Effector memory CD8-positive, alpha-beta T cell (primary cell): Measurements from ENCODE around the gene BCL11B.

Experiments
- ATAC-seq: fragments of 150-1000 bp; cut with Tn5 transposase; replicated peaks from 2 replicates; pipeline ENCODE4 v1.10.0; 2021; ENCODE audit warnings: mild to moderate bottlenecking, moderate library complexity
- DNase-seq, 3 experiments: peaks; one replicate each; pipeline ENCODE4 v3.0.0; 2021
- H3K27ac Mint-ChIP-seq, 2 donors: one replicate each; pipeline ENCODE4 v1.8.0; 2022; ENCODE audit warnings: mild to moderate bottlenecking in 2 of 2, mixed read lengths in 2 of 2, moderate library complexity in 2 of 2
- H3K27me3 Mint-ChIP-seq, 2 donors: one replicate each; pipeline ENCODE4 v1.8.0; 2022; ENCODE audit warnings: mixed read lengths in 2 of 2
- H3K36me3 Mint-ChIP-seq: one replicate; pipeline ENCODE4 v1.8.0; 2022; ENCODE audit warnings: mild to moderate bottlenecking, moderate library complexity, mixed read lengths; ENCODE audit not compliant: insufficient read depth
- H3K4me1 Mint-ChIP-seq, 2 donors: one replicate each; pipeline ENCODE4 v1.8.0; 2022; ENCODE audit warnings: low read depth in 2 of 2, mixed read lengths in 2 of 2
- H3K4me3 Mint-ChIP-seq, 2 donors: one replicate each; pipeline ENCODE4 v1.8.0; 2022; ENCODE audit warnings: mild to moderate bottlenecking in 2 of 2, mixed read lengths in 2 of 2, moderate library complexity in 2 of 2
- H3K9me3 Mint-ChIP-seq, 2 donors: one replicate each; pipeline ENCODE4 v1.8.0; 2022; ENCODE audit warnings: mixed read lengths in 2 of 2

The BCL11B gene

DNA sequence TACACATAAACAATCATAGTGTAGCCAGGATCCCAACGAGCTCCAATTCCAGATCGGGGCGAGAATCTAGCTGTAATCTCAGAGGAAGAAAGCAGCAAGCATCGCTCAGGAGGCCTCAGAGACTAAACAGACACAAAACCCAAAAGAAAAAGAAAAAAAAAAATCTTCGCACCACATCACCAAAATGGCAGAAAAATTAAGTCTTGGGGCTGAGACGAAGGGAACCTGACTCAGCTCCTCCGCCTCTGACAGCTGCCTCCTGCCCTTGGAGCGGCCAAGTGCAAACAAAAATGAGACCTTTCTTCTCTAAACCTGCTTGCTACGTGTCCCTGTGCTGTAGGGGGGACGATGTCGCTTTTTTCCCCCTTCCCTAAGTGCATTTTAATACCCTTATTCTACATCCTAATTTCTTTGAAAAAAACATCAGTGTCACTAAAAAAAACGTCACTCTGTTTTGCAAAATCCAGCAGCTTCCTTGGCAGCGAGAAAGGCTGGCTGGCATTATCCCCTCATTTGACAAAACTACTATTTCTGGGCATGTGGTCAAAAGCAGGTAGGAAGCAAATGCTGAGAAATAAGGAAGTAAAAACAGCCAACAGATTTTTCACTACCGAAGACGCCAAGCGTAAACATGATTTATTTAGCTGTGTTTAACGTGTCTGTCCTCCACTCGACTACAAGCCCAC, 30.5 kb downstream of the BCL11B start:
- ATAC-seq (peak; percentile 35), DNase-seq (no peak)
- peaks cover 79 to 80% of the 10 kb centered on the region in 2 donors for H3K4me1 Mint-ChIP-seq
- H3K9me3 Mint-ChIP-seq: no peaks in the 10 kb centered on the region
- H3K27me3 Mint-ChIP-seq: no peaks in the 10 kb centered on the region
- H3K36me3 Mint-ChIP-seq: peaks cover 98% of the 10 kb centered on the region
- H3K4me3 Mint-ChIP-seq: peak overlapping the region; percentile 94 to 99
- H3K27ac Mint-ChIP-seq: peak overlapping the region; percentile 98 to 99

DNA sequence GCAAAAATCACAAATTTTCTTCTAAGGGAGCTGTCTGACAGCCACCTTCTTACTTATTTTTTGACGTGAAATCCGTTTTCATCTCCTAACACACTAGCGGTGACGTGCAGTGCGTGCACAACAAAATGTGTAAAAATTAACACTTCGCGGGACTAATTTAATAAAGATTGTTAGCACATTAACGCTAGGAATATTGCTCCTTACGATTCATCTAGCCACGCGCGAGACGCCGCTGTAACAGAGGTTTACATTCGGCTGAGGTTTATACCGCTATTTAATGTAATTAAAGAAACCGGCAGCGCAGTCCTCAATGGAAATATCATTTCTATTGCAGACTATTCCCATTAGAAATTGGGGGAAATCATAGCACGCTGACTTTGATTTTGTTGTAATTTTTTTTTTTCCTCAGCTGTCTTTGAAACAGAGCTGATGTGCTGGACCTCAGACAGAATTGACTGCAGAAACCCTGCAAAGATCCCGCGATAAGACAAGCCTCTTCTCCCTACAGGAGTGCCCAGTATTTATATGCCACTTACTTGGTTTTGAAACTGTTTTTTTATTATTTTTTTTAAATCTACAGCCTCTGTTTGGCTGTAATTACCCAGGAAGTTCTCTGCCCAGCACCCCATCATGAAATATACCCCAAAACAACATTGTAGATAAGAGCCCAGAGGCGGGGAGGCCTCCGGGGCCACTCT, 31.2 kb downstream of the BCL11B start:
- Mint-ChIP-seq H3K27me3 (no peaks in the 10 kb centered on the region), H3K9me3 (no peaks in the 10 kb centered on the region), H3K4me1 (peaks cover 83 to 86% of the 10 kb centered on the region in 2 donors), H3K36me3 (peaks cover 97% of the 10 kb centered on the region), H3K27ac (peak overlapping the region; percentile 98 to 99), H3K4me3 (peak overlapping the region; percentile 94 to 99)
- ATAC-seq: peak; percentile 17
- DNase-seq: no peak

DNA sequence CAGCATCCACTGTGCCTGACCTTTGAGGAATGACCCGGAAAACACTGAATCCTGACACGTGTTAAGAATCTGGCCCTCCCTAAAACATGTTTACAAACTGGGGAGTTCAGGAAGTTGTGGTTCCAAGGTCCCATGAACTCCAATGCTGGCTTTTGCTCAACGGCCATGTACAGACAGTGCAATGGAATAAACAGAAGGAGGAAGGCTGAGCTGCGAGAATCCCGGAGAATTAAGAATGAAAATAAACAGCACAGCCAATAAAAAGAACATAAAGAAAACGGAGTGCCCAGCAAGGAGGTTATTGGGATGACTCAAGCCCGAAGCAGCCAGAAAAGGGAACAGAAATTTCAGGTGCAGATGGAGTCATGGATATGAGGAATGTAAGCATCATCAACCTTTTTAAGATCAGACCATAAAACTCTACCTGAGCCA, 32.3 kb downstream of the BCL11B start:
- H3K9me3 Mint-ChIP-seq: no peaks in the 10 kb centered on the region
- H3K4me3 Mint-ChIP-seq: peak overlapping the region; percentile 94 to 99
- peaks cover 89 to 92% of the 10 kb centered on the region in 2 donors for H3K4me1 Mint-ChIP-seq
- H3K36me3 Mint-ChIP-seq: peaks cover 98% of the 10 kb centered on the region
- DNase-seq (no peak), ATAC-seq (no peak)
- peak overlapping the region; percentile 98 to 99 for H3K27ac Mint-ChIP-seq
- no peaks in the 10 kb centered on the region for H3K27me3 Mint-ChIP-seq

DNA sequence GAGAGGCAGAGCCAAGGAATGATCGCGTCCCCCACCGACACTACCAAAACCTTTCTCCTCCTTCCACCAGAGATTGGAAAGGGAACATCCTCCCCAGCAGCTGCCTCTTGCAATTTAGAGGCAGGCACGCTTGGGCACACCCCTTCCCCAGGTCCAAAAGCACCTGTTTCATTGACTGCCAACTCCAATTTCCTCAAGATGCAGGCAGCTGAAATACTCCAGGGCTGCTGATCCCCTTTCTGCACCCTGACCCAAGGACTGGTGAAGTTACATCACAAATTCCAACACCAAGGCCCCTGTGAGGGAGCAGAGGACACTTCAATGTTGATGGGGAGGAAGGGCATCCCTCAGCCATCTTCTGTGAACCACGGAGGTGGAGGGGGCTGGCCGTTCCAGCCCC, 33.8 kb downstream of the BCL11B start:
- Mint-ChIP-seq H3K4me3 (peak overlapping the region; percentile 94 to 99), H3K27ac (peak overlapping the region; percentile 99), H3K9me3 (no peaks in the 10 kb centered on the region), H3K36me3 (peaks cover 98% of the 10 kb centered on the region), H3K27me3 (no peaks in the 10 kb centered on the region), H3K4me1 (peaks cover 88 to 92% of the 10 kb centered on the region in 2 donors)
- no peak for ATAC-seq
- DNase-seq: no peak

DNA sequence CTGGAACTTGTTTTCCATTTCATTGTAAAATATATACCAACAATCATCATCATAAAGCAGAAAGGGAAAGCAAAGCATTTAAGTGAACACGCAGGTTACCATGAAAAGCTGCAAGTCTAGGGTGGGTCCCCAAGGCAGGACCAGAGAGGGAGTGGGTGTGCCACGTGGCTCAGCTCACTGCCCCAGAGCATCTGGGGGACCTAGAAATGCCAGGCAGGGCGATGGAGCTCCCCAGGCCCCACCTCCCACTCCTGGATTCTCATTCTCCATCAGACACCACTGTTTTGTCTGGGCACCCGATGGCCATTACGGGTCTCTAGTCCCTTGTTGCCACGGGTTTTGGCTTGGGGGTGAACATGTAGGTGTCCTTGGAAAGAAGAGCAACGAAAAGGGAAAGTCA, 34.7 kb downstream of the BCL11B start:
- Mint-ChIP-seq H3K4me3 (peak overlapping the region; percentile 94 to 99), H3K36me3 (peaks cover 99% of the 10 kb centered on the region), H3K27ac (peak overlapping the region; percentile 99), H3K27me3 (no peaks in the 10 kb centered on the region), H3K9me3 (no peaks in the 10 kb centered on the region), H3K4me1 (peaks cover 85 to 94% of the 10 kb centered on the region in 2 donors)
- DNase-seq (no peak), ATAC-seq (no peak)

DNA sequence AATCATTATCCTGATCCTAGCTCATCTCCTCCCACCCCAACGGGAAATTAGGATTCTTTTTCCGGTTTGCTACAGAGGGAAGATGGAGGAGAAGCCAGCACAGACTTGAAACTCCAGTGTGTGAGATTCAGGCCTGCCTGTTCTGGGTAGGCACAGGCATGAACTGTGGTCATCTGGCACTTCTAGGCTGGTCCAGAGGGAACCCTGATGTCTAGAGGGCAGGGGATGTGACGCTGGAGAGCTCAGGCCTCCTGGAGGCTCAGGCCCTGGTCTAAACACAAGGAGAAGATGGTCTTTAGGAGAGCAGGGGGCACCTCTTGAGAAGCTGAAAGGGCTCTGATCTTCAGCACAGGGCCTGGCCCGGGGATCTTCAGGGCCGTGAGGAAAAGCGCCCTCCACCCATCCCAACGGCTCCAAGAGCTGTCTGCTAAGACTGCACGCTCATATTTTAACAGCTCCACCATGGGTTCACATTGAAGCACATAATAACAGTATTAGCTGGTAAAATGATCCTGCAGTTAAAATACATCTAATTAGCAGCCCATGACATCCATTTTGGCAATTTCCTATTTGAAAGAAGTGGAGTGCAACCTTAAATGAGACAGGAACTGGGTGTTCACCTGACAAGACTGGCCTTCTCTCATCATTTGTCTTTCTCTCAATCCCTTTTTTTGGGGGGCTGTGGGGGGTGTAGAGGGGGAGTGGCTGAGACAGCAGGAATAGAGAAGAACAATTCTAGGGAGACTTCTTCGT, 35.4 kb downstream of the BCL11B start:
- H3K27me3 Mint-ChIP-seq: no peaks in the 10 kb centered on the region
- H3K9me3 Mint-ChIP-seq: no peaks in the 10 kb centered on the region
- H3K27ac Mint-ChIP-seq: peak overlapping the region; percentile 99
- peaks cover 83 to 92% of the 10 kb centered on the region in 2 donors for H3K4me1 Mint-ChIP-seq
- no peak for ATAC-seq
- peak overlapping the region; percentile 94 to 99 for H3K4me3 Mint-ChIP-seq
- peaks cover 99% of the 10 kb centered on the region for H3K36me3 Mint-ChIP-seq
- DNase-seq: no peak

DNA sequence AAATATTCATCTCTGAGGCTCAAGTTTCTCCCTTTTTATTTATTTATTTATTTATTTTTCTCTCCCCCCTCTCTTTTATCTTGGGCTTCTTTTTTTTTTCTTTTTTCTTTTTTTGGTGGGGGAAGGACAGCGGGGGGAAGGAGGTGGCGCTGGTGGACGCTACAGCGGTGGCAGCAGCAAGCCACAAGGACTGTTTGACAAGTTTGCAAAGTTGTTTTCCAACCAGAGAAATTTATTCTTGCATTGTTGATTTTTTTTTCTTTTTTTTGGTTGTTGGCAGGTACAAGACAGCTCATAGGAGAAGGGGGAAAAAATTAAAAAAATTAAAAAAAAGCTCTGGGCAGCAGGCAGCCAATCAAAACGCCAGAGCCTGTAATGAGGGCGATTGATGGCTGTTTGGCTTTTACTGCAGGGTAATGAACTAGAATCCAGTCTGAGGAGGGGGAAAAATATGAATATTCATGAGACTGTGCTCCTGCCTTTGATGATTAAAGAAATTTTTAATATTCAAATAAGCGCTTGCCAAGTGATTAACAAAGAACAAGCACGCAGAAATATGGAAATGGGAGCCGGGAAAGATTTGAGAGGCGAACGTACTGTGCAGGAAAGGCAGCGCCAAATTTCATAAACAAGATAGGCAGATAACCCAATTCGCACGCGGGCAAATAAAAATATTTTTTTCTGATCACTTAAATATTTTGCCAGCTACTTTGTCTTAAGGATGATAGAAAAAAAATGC, 36.2 kb downstream of the BCL11B start:
- H3K27me3 Mint-ChIP-seq: no peaks in the 10 kb centered on the region
- H3K4me3 Mint-ChIP-seq: peak overlapping the region; percentile 94 to 99
- DNase-seq: no peak
- ATAC-seq: peak; percentile 41
- no peaks in the 10 kb centered on the region for H3K9me3 Mint-ChIP-seq
- peak overlapping the region; percentile 99 for H3K27ac Mint-ChIP-seq
- H3K36me3 Mint-ChIP-seq: peaks cover 98% of the 10 kb centered on the region
- H3K4me1 Mint-ChIP-seq: peaks cover 82 to 87% of the 10 kb centered on the region in 2 donors

DNA sequence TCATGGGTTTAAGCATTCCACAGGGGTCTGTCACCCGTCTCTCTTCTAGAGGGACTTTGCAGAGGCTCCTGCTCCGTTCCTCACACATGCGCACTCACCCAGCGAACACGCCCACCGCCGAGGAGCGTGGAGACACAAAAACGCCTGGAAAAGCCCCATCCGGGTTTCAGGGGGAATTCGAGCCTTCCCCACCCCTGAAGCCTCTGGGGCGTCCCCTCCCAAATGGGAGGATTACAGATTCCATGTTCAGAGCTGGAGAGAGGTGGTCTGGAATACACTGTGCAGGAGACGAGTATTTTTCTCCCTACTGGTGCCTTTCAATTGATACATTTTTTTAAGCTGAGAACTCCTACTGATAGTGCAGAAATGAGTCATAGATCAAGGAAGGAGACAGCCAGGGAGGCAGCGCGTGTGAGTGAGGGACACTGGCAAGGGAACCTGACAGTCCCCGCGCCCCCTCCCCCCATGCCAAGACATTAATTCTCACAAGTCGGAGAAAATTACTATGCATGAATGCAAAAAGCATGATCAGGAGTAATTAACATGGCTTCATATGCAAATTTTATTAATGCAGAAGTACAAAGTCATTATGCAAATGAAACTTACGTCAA, 36.9 kb downstream of the BCL11B start:
- no peaks in the 10 kb centered on the region for H3K9me3 Mint-ChIP-seq
- peak overlapping the region; percentile 94 to 99 for H3K4me3 Mint-ChIP-seq
- ATAC-seq (peak; percentile 20), DNase-seq (no peak)
- no peaks in the 10 kb centered on the region for H3K27me3 Mint-ChIP-seq
- peaks cover 83 to 87% of the 10 kb centered on the region in 2 donors for H3K4me1 Mint-ChIP-seq
- peaks cover 98% of the 10 kb centered on the region for H3K36me3 Mint-ChIP-seq
- peak overlapping the region; percentile 99 for H3K27ac Mint-ChIP-seq

DNA sequence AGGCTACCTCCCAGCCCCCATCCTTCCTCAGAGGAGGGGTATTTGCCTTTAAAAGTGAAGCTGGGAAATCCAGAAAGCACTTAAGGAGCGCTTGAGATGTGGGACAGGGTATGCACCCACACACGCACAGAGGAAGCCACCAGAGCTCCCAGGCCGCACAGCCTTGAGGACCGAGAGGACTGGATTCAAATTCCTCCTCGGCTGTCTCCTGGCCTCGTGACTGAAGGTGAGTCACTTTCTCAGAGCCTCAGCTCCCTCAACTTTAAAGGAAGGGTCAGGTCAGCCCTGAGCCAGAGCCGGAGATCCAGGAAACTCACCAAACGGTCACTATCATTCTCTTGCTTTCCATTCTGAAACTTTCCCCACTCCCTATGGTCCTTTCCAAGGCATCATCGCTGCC, 37.6 kb downstream of the BCL11B start:
- Mint-ChIP-seq H3K27ac (peak overlapping the region; percentile 99), H3K36me3 (peaks cover 98% of the 10 kb centered on the region), H3K4me1 (peaks cover 84 to 87% of the 10 kb centered on the region in 2 donors), H3K4me3 (peak overlapping the region; percentile 94 to 99), H3K27me3 (no peaks in the 10 kb centered on the region), H3K9me3 (no peaks in the 10 kb centered on the region)
- ATAC-seq: no peak
- no peak for DNase-seq

DNA sequence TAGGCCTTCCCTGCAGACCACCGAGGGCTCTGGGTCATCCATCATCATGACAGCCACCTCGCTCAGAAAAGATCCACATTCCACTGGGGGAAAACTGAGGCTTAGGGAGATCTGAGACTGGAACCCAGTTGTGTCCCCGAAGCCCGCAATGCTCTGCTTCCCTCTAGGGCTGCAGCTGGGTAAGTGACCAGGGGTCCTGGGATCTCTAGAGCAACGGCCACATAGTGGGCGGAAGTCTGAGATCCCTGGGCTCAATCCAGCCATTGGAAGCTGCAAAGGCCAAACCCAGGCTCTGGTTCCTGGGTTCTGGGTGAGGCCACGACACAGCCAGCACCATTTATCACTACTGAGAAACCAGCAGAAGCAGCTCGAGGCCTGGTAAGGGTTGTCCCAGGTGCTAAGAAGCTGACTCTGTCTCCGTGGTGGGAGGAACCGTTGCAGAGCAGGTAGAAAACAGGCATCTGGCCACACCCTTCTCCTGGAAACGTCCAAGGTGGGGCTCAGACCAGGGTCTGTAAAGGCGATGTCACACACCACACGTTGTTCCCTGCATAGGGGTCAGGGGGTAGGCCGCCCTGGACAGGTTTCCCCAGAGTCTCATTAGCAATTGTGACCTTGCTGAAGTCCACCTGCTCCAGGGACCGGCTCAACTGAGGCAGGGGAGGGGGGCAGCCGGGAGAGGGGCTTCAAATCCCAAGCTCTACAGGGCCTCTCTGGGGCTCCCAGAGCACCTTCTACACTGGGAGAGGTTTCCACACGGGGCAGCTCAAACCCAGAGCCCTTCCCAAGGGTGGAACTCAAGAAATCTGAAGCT, 38.6 kb downstream of the BCL11B start:
- ATAC-seq (no peak), DNase-seq (no peak)
- Mint-ChIP-seq H3K9me3 (no peaks in the 10 kb centered on the region), H3K27me3 (no peaks in the 10 kb centered on the region), H3K36me3 (peaks cover 98% of the 10 kb centered on the region), H3K4me3 (peak overlapping the region; percentile 94 to 99), H3K27ac (peak overlapping the region; percentile 99), H3K4me1 (peaks cover 84 to 87% of the 10 kb centered on the region in 2 donors)

DNA sequence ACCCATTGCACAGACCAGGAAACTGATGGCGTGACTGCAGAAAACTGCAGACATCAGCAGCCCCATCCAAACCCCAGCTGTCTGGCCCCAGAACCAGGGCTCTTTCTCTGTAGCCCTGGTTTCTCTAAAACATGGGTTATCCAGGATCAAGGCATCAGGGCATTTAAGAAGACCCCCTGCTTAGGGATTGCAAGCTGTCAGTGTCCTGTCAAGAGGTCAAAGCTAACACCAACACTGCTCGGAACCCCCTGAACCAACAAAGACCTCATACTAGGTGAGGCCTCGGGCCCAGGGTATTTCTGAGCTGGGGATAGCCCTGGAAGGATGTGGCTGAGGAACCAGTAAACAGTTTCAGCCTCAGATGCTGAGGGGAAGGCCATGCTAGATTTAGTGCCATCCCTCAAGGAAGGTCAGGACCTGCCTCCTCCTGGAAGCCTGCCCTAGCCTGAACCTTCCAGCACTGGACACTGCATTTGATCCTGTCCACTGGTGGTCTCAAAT, 39.2 kb downstream of the BCL11B start:
- Mint-ChIP-seq H3K36me3 (peaks cover 96% of the 10 kb centered on the region), H3K27ac (peak overlapping the region; percentile 99), H3K27me3 (no peaks in the 10 kb centered on the region), H3K9me3 (no peaks in the 10 kb centered on the region), H3K4me1 (peaks cover 83 to 87% of the 10 kb centered on the region in 2 donors), H3K4me3 (peak overlapping the region; percentile 94 to 99)
- DNase-seq (no peak), ATAC-seq (peak; percentile 14)
